Stimulated activated CD8-positive, alpha-beta memory T cell treated with anti-CD3 and anti-CD28 coated beads, Interleukin-12 subunit alpha, Interleukin-12 subunit beta, amount 100 ng/mL, for 24 hours (primary cell): ENCODE data around the gene BRD3OS.

Experiments
- DNase-seq: peaks from one replicate; pipeline ENCODE4 v3.0.0-alpha.2; 2020; ENCODE audit errors: extremely low read depth

Gene BRD3OS, protein sequence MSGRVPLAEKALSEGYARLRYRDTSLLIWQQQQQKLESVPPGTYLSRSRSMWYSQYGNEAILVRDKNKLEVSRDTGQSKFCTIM

DNA sequence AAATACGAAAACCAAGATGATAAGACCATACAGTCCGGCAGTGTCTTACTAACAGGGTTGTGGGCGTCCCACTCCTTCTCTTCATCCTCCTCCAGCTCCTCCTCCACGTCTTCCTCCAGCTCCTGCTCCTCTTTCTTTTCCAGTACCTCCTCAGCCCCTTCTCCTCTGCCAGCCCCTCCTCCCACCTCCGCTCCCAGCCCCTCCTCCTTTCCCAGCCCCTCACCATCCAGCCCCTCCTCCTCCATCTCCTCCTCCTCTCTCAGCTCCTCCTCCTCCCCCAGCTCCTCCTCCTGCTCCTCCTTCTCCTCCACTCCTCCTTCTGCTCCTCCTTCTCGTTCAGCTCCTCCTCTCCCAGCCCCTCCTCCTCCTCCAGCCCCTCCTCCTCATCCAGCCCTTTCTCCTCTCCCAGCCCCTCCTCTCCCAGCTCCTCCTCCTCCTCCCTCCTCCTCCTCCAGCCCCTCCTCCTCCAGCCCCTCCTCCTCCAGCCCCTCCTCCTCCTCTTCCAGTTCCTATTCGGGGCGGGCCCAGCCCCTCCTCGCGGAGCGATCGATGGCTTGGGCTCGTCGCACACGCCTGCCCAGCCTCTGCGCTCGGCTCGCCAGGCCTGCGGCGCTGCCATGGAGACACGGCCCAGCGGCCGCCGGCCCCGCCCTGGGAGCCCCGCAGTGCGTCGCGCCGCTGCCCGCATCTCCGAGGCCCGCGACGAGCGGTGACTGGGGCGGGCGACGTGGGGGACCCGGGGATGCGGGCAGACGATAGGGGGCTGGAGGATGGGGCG lies at the start of gene BRD3OS:
TSS of gene BRD3OS (plus strand) at position 654 of the 778 bp plus-strand sequence. CDS start 1,267 bp downstream, outside the sequence.
- DNase-seq = peak; percentile 84

DNA sequence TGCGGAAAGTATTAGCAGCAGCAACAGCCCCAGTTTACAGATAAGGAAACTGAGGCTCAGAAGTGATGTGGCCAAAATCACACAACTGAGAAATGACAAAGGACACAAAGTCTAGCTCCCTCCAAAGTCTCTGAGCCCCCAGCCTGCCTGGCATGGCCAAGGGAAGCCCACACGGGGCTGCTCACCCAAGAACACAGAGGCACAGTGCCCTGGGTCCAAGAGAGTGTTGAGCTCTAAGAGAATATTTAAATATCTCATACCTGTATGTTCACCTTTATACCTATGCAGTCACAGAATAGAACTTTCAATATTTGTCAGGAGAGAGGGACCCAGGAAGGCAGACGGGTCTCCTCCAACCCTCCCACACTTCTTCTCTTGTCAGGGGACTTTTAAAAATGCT lies 49.8 kb upstream of the BRD3OS start:
- no peak for DNase-seq

GRCh38 chr9:133976191-133976861 lies 49.0 kb upstream of the BRD3OS start:
- DNase-seq = no peak

- DNase-seq = no peak
Observed at GRCh38 chr9:133976887-133977286, 48.4 kb upstream of the BRD3OS start.

- DNase-seq = no peak
Observed at GRCh38 chr9:133977421-133978201, 47.7 kb upstream of the BRD3OS start.

DNA sequence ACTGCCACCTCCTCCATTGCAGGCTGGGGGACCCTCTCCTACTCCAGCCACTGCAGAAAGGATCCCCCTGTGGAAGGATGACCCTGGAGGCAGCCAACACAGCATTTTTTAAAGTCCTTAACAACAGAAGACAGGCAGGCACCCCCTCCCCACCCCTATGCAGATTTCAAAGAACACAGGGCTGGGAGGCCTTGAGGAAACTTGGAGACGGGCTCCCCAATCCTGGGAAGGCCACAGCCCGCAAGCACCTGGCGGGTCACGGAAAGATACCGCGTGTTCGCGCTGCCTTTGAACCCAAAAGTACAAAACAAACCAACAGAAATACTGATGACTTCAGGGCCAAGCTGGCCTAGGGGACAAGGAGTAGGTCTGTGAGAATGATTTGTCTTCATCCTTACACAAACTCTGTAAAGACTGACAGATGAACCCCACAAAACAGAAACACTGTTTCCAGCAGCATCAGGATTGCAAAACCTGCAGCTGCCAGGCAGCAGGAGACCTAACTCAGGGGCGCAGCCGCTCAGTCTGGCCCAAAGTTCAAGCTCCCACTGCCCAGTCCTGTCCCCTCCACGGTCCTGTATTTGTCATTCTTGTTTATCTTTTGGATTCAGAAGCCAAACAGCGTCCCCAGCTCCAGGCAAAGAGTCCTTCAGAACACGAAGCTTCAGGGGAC lies 46.9 kb upstream of the BRD3OS start:
- no peak for DNase-seq

DNA sequence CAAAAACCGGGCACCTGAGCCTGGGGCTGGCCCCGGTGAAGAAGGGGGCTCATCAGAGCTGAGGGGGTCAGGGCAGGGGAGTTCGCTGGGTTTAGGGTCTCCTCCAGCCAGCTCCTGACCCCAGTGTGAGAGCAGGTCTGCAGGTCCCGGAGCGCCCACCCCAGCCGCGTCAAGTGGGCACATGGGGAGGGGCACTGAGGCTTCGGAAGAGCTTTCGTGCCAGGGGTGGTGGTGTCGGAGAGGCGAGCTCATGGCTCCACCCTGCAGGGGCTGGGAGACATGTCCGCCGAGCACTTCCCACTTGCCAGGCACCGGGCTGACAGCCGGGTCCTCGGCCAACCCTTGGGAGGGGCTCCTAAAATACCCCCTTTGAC lies 46.4 kb upstream of the BRD3OS start:
- DNase-seq = no peak

DNA sequence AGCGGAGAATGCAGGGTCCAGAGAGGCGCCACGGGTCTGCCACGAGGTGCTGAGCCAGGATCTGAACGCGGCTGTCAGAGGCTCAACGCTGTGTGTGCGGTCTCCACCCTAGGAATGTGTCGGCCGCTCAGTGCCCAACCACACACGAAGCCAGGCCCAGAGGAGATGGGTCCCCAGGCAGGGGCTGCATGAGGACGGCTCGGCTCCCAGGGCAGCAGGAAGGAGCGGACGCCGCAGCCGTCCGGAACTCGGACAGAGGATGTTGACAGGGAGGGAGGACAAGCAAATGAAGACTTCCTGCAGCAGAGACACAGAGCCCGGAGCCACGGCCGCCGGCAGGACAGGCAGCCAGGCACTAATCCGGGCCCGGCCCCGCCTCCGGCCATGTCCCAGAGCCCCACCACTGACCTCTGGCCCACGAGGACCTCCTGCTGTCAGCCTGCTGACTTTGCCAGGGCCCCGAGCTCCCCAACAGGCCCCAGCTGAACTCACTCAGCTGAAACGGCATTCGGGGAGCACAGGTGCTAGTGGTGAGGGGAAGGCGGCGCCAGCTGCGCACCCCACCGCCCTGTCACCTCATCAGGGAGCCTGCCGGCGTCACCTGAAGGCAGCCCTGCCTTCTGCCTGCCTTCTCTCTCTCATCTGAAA lies 45.9 kb upstream of the BRD3OS start:
- DNase-seq = no peak

GRCh38 chr9:133979921-133980863 lies 45.1 kb upstream of the BRD3OS start:
- DNase-seq = no peak

DNA sequence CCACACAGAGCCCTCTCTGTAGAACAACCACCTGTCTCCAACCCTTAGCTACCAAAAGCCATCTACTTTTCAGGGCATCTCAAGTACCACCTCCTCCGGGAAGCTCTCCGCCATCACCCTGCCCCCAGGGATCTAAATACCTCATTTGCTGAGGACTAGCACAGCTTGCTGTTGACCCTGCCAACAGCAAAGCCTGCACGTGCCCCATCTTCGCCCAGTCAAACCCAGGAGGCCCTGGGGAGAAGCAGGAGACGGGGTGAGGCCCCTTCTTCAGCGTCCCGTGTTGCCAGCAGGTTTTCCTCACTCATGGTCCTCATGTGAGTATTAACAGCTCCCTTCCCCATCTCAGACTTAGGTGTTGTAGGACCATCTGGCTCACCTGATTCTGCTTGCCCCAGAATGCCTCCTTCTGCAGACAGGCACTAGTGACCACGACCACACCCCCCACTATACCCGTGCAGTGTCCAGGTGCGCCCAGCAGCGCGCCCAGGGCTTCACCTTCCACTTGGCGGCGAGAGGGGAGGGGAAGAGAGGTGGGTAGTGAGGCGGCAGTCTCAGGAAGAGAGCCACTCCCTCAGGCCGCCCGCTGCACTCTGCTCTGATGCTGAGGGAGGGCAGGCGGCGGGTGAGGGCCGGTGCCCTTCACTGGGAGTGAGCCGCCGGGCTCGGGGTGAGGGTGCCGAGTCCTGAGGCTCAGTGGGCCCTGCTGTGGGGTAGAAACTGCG lies 44.3 kb upstream of the BRD3OS start:
- DNase-seq = no peak

- DNase-seq = no peak
Observed at GRCh38 chr9:133981589-133981957, 43.7 kb upstream of the BRD3OS start.

GRCh38 chr9:133981958-133982681 lies 43.2 kb upstream of the BRD3OS start:
- no peak for DNase-seq

- no peak for DNase-seq
Observed at GRCh38 chr9:133982971-133983720, 42.1 kb upstream of the BRD3OS start.

- DNase-seq = no peak
Observed at GRCh38 chr9:133986061-133986460, 39.2 kb upstream of the BRD3OS start.

GRCh38 chr9:133986774-133987445 lies 38.4 kb upstream of the BRD3OS start:
- DNase-seq = no peak

DNA sequence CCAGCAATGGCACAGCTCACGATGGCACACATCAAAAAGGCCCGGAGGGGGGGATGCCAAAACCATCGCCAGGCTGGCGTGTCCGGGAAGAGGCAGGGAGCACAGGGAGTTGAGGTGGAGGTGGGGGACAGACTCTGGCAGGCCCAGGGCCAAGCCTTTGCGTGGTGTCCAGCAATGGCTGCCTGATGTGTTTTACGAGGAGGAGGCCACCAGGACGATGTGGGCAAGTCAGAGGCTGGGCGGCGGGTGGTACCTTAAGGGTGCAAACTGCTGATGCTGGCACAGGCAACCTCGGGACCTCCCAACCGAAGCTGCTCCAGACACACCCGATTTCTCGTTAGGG lies 37.9 kb upstream of the BRD3OS start:
- no peak for DNase-seq

DNA sequence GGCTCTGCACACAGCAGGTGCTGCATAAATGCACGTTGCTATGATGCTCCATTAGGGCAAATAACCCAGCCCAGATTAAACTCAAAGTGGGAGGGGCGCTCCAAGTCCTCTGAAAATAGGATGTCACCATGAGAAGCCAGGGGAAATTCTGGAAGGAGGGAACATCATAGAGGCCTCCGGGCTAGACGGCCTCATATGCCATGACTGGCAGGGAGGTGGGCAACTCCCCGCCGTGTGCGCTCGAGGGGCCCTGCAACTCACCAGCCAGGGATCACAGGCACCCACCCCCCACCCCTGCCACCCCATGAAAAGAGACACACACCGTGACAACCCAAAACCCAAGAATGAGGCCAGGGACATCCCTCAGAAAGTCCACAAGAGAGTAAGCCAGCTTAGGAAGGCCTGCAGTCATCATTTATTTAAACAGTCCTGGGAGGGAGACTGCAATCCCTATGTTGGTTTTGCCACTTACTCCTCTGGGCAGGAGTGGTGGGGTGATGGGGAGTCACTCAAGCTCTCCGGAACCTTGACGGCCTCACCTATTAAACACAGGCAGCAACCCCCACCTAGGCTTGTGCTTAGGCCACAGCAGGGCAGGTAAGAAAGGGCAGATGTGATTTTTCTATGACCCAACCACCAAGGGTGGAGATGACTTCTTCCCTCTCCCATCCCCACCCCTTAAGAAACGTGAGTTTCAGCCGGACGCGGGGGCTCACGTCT lies 37.2 kb upstream of the BRD3OS start:
- DNase-seq = no peak
